SHP77 treated with DMSO at 0.1 percent for 48 hours (cell line): ENCODE measurements around the gene PRPF39.
"Not testable (repeated sequence)": the region's sequence is repeated elsewhere in the genome, so short reads cannot be mapped to it uniquely, and the experiment has no call there.

ENCODE experiments used
- DNase-seq: peaks from one replicate; lab custom pipeline; 2025; lab: John Stamatoyannopoulos, UW

PRPF39 gene

GRCh38 chr14:45136399-45136798, 52.5 kb downstream of the PRPF39 start:
- DNase-seq, result no peak

GRCh38 chr14:45140661-45141187, 56.8 kb downstream of the PRPF39 start:
- DNase-seq, result no peak

DNA sequence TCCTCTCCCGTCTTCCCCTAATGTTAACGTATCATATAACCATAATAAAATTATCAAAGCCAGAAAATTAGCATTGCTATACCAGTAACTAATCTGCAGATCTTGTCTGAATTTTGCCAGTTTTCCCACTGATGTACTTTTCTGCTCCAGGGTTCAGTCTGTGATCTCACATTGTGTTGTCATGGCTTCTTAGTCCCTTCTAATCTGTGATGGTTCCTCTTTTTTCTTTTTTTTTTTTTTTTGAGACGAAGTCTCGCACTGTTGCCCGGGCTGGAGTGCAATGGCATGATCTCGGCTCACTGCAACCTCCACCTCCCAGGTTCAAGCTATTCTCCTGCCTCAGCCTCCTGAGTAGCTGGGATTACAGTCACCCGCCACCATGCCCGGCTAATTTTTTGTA, 58.2 kb downstream of the PRPF39 start:
- DNase-seq, result not testable (repeated sequence)

DNA sequence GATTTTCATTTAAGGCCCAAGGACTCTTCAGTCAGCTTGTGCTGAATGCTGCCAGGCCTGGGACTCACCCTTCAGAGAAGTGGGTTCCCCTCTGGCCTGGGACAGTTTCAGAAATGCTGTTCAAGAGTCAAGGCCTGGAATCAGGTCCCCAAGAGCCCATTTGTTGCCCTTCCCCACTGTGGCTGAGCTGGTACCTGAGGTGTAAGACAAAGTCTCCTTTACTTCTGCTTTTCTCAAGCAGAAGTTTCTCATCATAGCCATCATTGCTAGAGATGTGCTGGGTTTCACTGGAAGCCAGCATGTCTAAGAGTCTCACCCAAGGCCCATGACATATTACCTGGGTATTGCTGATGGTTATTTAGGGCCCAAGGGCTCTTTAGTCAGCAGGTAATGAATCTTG, 60.7 kb downstream of the PRPF39 start:
- DNase-seq, result no peak

DNA sequence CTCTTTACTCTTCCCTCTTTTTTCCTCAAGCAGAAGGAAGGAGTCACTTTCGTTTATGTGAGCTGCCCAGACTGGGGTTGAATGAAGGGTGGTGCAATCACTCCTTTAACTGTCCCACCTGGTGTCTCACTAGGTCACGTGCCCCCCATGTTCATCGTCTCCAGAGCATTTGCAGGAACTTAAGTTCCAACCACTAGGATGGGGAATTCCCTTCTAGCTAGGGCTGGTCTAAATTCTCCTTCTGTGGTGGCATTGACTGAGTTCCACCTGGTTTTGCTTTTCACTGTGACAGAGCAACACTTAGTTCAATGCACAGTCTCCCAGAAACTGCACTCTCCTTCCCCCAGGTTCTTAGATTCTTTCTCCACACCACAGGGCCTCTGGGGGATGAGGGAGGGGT, 61.3 kb downstream of the PRPF39 start:
- no peak for DNase-seq

DNA sequence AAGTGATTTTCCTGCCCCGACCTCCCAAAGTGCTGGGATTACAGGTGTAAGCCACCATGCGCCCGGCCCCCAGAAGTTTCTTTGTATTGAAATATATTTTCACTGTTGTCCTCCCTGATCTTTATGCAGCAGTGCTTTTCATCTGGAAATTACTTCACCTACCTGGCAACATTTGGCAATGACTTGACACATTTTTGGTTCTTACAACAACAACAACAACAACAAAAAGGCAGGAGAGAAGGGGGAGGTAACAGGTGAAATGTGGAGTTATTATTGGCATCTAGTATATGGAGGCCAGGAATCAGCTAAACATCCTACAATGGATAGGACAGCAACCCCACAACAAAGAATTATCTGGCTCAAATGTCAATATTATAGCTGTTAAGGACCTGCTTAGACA, 65.7 kb downstream of the PRPF39 start:
- no peak for DNase-seq

DNA sequence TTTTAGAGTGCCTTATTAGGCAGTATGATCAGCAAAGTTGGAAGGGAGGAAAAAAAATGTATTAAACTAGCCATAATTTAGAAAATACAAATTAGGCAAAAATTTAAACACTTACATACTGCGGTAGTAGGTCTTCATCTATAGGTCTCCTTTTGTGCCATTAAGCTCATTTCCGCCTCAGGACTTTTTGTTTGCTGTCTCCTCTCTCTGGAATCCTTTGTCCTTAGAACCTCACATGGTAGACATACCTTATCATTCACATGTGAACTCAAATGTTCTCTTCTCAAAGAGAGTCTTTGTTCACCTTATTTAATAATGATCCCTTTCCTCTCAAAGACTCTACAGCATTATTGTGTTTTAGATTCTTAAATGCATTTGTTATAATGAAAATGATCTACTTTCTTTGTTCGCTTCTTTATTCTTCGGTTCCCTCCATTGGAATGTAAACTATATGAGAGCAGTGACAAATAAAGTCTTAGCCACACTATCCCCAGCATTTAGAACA, 66.5 kb downstream of the PRPF39 start:
- DNase-seq, result no peak

GRCh38 chr14:45156067-45156466, 72.2 kb downstream of the PRPF39 start:
- DNase-seq, result no peak
